HG03565 (cell line): ENCODE measurements around the gene UBTD1.
"Not testable (repeated sequence)": the region's sequence is repeated elsewhere in the genome, so short reads cannot be mapped to it uniquely, and the experiment has no call there.

ENCODE experiments used
- ATAC-seq: cut with Tn5 transposase; IDR thresholded peaks from one replicate; pipeline ENCODE4 v1.9.1; 2021; ENCODE audit warnings: mild to moderate bottlenecking, moderate library complexity; ENCODE audit not compliant: unreplicated experiment

The UBTD1 gene, protein sequence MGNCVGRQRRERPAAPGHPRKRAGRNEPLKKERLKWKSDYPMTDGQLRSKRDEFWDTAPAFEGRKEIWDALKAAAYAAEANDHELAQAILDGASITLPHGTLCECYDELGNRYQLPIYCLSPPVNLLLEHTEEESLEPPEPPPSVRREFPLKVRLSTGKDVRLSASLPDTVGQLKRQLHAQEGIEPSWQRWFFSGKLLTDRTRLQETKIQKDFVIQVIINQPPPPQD

DNA sequence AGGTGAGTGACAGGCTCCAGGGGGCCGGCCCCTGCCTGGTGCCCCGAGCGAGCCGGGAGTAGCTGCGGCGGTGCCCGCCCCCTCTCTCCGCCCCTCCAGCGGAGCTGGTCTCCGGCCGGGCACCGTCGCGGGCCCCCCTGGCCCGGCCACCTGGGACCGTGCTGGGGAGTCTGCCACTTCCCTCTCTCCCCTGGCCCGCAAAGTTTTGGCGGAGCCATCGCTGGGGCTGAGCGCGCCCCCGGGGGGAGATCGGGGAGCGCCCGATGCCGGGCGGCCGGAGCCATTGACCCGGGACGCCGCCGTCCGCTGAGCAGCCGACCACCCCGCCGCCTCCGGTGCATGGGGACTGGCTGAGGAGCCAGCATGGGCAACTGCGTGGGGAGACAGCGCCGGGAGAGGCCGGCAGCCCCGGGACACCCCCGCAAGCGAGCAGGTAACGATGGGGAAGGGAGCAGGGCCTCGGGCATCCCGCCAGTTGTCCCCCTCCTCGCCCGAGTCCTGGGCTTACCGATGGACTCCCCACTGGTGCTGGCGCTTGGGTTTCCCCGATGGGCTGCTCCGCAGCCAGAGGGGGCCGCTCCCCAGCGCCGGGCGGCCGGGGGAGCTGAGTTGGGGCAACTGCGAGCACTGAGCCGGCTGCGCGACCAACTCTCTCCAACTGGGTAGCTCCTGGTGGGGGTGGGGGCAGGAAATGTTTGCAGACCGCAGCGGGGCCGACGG lies at the start of gene UBTD1:
UBTD1 (plus strand) TSS at position 84 of the 720 bp plus-strand sequence; CDS start at position 364, 280 bp downstream.
- no peak for ATAC-seq

DNA sequence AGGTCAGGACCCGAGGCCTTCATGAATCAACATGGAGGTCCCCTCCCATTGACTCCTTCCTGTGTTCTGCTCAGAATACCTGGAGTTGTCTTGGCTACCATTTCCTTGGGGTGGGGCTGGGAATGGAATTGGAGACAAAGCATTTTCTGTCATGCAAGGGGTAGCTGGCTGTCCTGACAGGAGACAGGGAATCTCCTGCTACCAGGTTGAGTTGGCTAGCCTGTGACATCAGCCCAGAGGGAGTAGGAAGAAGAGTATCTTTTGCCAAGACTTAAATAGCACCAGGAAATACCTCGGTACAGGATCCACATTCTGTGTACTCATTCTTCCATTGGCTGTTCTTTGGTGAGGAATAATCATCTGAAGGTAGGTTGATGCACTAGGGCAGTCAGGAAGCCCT lies 47.9 kb upstream of the UBTD1 start:
- no peak for ATAC-seq

DNA sequence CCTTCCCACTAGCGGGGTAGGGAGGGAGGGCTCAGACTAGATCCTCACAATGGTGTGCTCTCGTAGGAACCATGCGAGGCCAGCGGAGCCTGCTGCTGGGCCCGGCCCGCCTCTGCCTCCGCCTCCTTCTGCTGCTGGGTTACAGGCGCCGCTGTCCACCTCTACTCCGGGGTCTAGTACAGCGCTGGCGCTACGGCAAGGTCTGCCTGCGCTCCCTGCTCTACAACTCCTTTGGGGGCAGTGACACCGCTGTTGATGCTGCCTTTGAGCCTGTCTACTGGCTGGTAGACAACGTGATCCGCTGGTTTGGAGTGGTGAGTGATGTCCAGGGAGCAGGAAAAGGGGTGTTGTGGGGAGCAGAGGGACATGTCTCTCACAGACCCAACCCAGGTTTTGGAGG lies 47.1 kb upstream of the UBTD1 start:
- no peak for ATAC-seq

DNA sequence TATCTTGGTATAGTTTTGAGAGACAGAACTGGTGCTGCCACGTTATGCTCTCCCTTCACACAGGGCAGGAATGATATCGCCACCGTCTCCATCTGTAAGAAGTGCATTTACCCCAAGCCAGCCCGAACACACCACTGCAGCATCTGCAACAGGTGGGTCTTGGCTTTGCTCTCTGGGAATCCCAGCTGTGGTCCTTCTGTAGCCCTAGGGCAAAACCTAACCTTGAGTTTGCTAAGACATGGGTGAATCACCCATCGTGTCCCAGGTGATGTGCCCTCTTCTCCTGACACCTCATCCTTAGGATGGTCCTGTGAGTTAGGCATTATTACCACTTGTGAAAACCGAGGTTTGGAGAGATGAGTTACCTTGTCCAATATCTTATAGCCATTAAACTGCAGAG lies 46.4 kb upstream of the UBTD1 start:
- no peak for ATAC-seq

DNA sequence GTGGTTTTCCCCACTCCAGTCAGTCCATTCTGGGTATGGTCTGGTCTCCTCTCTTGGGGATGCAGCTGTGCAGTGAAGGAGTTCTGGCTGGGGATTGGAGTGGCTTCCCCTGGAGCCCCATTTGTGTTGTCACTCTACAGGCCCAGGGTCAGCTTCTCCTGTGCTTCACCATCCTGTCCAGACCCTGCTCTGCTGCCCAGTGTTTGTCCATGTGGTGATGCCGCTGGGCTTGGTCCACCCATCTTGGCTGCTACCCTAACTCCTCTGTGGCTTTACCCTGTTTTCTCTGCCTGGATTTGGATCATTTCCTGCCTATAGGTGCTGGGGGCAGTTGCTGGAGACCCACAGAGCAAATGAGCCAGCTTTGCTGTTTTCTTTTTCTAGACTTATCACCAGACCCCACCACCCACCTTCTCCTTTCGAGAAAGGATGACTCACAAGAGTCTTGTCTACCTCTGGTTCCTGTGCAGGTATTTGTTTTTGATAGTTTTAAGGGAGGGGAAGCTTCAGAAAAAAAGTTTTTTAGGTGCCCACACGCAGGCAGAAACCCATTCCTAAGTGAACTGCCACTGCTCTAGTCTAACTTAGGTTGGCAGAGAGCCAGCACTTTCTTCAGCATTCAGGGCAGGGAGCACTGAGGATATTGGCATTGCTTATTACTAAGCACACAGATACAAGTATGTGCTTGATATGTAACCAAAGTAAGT lies 44.2 kb upstream of the UBTD1 start:
- no peak for ATAC-seq

DNA sequence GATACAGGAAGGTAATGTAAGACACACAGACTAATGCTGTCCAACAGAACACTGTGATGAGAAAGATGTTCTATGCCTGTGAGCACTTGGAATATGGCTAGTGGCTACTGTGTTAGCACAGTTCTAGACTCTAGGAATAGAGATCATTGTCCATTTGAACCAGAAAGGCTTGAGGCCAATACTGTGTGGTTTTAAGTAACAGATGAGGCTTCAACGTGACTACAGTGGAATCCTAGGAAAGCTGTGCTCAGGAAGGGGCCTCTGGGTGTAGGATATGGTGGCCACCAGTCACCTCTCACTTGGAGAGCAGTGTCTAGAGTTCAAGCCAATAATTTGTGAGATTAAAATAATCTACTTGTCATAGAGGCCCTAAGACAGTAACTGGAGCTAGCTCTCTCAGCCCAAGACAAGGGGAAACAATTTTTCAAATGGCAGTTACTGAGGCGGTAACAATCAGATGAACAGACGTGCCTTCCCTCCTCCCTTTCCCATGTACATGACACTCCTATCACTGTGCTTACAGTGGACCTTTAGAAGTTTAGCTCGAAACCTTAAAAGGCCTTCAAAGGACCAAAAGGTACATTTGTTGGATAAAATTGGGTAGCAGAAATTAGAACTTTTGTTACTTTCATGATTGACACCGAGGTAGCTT lies 42.6 kb upstream of the UBTD1 start:
- no peak for ATAC-seq

DNA sequence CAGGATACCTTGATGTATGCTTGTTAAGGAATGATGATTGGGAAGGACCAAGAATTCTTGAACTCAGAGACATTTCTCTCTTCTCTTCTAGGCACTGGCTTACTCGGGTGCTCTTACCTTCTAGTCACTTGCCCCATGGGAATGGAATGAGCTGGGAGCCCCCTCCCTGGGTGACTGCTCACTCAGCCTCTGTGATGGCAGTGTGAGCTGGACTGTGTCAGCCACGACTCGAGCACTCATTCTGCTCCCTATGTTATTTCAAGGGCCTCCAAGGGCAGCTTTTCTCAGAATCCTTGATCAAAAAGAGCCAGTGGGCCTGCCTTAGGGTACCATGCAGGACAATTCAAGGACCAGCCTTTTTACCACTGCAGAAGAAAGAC lies 42.0 kb upstream of the UBTD1 start:
- no peak for ATAC-seq

DNA sequence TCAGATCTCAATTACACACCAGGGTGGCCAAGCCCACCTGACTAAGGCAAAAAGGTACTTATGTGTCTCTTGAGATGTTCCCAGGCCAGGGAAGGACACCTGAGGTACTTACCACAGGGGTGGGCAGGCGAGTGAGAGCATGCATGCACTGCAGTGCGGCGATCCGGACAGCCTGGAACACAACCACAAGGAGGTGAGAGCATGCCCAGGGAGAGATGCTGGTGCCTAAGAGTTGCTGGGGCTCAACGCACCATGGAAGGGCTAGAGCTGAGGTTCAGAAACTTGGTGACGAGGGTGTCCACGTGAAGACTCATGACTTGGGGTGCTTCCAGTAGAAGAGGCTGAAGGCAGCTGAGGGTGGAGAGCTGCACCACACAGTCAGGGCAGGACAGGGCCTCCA lies 39.6 kb upstream of the UBTD1 start:
- ATAC-seq: no peak

DNA sequence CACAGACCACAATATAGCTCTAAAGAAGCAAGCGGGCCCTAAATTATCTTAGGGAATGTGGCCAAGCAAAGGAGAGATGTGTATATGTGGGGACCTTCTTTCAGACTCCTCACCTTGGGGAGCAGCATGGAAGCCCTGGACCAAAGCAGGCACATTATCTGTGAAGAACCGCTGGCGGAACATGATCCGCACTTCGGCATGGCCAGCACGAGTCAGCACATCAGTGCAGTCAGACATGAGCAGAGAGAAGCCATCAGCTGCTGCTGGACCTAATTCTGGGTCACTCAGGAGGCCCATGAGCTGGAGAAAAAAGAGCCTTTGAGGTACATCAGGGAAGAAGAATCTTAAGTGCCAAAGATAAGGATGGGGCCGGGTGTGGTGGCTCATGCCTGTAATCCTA lies 38.8 kb upstream of the UBTD1 start:
- ATAC-seq: no peak

DNA sequence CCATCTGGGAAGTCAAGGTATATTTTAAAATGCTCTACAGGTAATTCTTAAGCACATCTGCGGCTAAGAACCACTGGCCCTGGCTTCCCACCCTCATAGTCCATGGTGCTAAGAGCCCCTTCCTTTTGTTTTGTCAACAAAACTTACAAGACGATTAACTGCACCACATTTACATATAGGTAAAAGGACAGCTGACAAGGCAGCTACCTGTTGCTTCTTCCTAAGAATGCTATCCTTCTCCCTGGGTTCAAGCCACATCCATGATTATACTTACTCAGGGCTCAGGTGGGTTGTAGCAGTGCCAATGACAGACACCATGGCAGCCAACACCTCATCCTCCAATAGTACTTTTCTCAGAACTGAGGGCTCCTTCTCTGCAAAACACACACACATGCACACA lies 36.4 kb upstream of the UBTD1 start:
- ATAC-seq: no peak

DNA sequence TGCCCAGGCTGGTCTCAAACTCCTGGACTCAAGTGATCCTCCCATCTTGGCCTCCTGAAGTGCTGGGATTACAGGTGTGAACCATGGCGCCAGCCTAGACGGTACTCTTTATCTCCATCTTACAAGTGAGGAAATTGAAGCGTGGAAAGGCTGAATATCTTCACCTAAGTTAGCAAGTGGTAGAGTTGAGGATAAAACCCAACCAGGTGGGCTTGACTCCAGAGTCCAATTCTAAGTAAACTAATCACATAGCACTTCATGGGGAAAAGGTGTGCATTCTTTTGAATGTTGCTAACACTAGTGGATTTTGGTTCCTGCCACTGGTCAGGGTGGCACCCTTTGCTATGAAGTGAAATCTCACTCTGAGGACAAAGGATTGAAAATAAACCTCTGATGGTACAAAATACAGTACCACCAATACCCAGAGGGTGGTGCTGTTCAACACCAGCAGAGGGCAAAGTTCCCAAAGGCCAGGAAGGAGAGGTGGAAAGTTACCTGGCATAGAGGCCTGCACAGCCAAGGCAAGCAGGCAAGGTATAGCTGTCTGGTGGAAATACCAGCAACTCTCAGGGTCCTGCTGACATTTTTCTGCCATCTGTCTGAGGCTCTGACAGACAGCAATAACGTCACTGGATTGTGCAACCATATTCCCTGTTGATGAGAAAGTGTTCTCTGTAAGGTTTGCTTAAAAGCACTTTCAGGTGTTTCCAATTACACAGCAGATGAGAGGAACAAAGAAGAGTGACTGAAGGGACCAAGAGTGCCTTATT lies 35.2 kb upstream of the UBTD1 start:
- no peak for ATAC-seq

DNA sequence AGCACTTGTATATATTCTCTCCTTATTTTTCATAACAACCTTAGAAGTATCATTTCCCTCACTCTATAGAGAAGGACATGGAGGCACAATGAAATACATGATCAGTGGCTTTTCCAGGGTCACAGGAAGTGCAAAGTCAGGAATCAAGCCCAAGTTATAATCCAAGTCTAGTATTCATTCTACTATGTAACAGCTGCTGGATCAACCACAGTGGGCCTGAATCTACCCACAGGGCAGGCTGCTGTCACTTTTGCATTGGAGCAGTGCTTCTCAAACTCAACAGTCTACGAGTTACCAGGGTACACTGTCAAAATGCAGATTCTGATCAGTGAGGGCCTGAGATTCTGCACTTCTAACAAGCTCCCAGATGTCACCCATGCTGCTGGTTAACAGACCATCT lies 34.5 kb upstream of the UBTD1 start:
- ATAC-seq: no peak

DNA sequence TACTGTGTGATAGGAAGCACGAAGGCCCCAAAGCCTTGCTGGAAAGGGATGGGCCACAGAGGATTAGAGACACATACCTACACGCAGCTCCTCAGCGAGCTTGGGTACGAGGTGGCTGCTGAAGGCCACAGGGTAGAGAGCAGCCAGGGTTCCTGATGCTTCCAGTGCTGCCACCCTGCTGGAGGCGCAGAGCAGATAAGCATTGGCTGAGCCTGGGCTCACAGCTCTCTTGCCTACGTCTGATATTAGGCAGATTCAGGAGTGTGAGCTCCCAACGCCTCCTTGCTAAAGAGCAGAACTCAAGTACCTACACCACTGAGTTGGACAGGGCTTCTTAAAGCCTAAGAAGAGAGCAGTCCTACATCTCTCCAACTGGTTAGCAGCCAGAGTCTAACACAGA lies 32.7 kb upstream of the UBTD1 start:
- ATAC-seq: no peak

DNA sequence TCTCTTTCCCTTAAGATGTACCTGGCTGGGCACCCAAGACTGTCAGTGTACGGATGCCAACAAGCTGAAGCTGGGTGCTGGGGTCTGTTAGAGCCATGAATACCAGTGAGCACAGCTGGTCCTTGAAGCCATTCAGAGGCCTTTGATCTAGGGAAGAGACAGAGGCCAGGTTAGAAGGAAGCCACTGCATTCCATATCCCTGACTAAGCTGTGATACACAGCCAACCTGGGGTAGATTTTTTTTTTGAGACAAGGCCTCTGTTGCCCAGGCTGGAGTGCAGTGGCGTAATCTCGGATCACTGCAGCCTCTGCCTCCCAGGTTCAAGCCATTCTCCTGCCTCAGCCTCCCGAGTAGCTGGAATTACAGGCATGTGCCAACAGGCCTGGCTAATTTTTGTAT lies 32.0 kb upstream of the UBTD1 start:
- ATAC-seq: no peak

DNA sequence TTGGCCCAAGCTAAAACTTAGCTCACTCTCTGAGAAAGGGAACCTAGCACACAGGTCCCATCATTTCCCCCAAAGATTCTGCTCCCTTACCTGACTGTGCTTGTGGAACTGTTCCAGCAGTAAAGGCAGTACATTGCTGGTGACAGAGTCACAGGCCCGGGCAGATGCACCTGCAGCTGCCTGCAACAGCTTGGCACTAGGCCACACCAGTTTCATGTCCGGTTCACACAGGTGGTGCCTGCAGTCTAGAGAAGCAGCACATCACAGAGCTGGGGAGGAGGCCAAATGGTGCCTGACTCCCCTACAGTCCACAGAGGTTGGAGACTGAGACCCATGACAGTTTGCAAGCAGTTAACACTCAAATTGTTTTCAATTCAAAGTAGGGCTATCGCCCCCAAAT lies 30.6 kb upstream of the UBTD1 start:
- no peak for ATAC-seq

DNA sequence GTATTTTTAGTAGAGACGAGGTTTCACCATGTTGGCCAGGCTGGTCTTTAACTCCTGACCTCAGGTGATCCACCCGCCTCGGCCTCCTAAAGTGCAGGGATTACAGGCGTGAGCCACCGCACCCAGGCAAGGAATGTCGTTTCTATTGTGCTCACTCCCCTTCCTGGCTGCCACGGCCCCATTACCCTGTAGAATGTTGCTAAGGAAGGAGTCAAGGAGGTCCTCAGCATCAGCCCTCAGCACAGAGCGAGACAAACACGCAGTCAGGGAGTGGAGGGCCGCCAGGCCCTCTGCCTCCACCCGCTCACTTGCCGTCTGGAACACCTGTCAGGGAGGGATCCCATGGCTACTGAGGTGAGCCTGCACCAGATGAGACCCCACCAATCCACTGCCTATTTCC lies 29.9 kb upstream of the UBTD1 start:
- not testable (repeated sequence) for ATAC-seq

DNA sequence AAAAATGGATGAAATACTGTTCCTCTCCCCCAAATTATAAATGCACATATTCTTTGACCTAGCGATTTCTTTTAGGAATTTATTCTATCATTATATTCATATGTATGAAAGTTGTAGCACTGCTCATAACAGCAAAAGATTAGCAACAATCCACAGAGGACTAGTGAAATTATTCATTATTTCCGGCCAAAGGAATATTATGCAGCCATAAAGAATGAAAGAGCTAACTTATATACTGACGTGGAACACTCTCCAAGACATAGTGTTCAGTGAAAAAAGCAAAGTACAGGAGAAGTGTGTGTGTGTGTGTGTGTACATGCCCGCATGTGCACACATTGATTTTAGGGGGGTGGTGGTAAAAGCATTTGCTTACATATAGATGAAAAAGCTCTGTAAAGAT lies 23.8 kb upstream of the UBTD1 start:
- no peak for ATAC-seq

DNA sequence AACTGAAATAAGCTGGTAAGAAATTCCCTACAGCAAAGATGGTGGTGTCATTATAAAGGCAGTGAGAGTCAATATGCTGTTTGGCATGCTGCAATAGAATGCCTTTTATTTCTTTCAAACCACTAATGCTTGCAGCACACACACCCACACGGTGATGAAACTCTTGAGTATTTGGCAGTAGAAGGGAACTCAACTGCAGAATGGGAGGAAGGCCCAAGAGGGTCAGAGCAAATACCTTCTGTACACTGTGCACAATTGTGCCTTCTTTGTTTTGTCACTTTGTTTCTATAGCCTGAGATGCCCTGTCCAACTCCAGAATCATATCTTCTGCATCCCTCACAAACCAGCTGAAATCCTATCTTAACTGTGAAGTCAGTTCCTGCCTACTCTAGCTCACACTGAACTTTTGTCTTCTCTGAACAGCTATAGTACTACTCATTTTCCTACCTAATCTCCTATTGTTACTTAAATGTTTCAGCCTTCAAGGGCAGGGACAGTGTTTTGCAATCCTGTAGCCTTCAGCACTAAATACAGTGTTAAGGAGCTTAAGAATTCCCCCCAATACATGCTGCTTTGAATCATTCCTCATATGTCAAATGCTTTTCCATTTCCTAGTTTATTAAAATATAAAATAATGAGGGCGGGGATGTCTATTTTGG lies 22.7 kb upstream of the UBTD1 start:
- no peak for ATAC-seq

DNA sequence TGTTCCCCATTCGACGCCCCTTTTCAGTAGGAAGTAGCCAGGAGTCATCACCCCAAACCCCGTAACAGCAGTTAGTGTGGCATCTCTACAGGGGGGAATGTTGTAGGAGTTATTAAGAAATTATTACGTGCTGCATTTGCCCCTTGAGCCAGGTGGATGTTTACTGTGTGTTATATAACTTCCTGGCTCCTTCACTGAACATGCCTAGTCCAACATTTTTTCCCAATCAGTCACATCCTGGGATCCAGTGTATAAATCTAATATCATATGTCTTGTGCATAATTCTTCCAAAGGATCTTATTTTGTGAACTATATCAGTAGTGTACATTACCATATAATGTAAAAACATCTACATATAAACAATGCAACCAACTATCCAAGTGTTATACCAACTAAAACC lies 19.3 kb upstream of the UBTD1 start:
- ATAC-seq: not testable (repeated sequence)

DNA sequence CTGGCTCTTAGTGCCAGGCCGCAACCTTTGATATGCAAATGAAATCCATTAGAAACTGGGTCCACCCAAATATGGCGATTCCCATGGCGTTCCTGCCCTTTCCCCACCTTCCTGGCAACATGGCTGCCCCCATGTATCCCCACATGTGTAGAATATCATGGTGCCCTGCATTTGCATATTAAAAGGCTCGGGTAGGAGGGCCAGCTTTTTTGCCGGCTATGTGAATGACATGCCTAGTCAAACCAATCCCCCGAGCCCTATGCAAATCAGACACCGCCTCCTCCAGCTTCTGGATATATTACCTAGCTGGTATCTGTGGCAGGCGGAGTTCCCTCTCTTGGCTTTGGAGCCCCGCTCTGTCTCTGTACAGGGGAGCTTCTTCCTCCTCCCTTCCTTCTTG lies 18.8 kb upstream of the UBTD1 start:
- ATAC-seq: no peak
